Measurements from ENCODE around the gene SMARCA4.
"Not testable (repeated sequence)": the region's sequence is repeated elsewhere in the genome, so short reads cannot be mapped to it uniquely, and the experiment has no call there.

SMARCA4 gene

DNA sequence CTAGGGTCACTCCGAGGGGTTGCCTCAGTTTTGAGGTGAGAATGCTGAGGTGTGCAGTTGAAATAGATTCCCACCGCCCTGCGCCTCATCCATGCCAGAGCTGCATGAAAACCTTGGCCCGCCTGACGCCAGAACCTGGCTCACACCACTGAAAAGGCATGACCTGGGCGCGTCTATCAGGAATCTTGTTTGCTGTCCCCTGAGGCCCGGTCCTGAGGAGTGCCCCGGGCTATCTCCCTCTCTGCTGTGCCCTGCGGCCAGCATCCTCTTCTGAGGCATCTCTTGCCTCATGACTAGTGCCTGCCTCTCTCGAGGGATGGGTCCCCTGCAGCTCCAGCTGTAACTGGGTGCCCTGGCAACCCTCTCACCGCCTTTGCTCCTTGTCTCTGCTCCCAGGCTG, 28.1 kb downstream of the SMARCA4 start:
- no peak for FAIRE-seq
- no peak for TF ChIP-seq CTCF (IDR thresholded peaks at IDR 0.05; ENCODE audit: insufficient read depth, missing control alignments)
- no peak for DNase-seq (ENCODE audit: insufficient read length, low spot score)

- TF ChIP-seq CTCF (IDR thresholded peaks at IDR 0.05; ENCODE audit: insufficient read depth, missing control alignments): no peak
- no peak for FAIRE-seq
- DNase-seq (ENCODE audit: insufficient read length, low spot score): no peak
Measured at GRCh38 chr19:10991076-10991475, 30.2 kb downstream of the SMARCA4 start.

DNA sequence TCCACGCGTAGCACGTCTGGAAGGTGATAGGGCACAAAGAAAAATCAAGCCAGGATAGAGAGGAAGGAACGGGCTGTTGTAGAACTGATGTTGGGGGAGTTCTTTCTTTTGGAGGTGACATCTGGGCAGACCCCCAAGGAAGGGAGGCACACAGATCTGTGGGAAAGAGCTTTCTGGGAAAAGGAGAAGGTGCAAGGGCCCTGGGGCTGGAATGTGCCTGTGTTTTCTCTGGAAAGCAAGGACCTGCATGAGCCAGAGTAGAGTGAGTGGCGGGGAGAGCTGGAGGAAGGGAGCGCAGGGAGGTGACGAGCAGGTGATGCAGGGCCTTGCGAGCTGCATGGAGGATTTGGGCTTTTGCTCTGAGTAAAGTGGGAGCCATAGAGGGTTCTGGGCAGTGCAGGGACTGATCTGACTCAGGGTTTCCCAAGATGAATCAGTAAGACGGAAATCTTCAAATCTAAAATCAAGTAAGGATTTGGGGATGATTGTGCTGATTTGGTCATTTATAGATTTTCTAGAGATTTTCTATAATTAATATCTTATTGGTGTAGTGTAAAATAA, 30.8 kb downstream of the SMARCA4 start:
- DNase-seq (ENCODE audit: insufficient read length, low spot score) (no peak), FAIRE-seq (no peak)
- no peak for TF ChIP-seq CTCF (IDR thresholded peaks at IDR 0.05; ENCODE audit: insufficient read depth, missing control alignments)

GRCh38 chr19:10992174-10992573, 31.3 kb downstream of the SMARCA4 start:
- FAIRE-seq; DNase-seq (ENCODE audit: insufficient read length, low spot score): not testable (repeated sequence)

DNA sequence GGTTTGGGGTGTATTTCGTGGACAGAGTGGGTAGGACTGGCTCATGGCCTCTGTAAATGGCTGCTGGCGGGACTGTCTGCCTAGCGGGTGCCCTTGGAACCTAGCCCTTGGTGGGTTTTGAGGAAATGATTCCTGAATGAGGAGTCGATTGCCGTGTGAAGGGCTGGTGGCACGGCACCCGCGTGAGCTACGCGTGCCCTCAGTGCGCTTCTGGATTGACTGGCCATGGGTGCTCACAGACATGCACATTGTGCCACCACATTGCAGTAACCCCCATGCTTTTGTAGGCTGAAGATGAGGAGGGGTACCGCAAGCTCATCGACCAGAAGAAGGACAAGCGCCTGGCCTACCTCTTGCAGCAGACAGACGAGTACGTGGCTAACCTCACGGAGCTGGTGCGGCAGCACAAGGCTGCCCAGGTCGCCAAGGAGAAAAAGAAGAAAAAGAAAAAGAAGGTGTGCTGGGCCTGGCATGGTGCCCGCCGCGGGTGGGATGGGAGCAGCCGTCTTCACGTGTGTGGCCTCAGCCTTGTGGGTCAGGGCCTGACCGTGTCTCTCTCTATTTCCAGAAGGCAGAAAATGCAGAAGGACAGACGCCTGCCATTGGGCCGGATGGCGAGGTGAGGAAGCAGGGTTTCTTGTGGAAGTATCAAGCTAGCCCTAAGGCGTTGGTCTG, 35.2 kb downstream of the SMARCA4 start:
- no peak for FAIRE-seq
- no peak for DNase-seq (ENCODE audit: insufficient read length, low spot score)
- TF ChIP-seq CTCF (IDR thresholded peaks at IDR 0.05; ENCODE audit: insufficient read depth, missing control alignments): no peak

DNA sequence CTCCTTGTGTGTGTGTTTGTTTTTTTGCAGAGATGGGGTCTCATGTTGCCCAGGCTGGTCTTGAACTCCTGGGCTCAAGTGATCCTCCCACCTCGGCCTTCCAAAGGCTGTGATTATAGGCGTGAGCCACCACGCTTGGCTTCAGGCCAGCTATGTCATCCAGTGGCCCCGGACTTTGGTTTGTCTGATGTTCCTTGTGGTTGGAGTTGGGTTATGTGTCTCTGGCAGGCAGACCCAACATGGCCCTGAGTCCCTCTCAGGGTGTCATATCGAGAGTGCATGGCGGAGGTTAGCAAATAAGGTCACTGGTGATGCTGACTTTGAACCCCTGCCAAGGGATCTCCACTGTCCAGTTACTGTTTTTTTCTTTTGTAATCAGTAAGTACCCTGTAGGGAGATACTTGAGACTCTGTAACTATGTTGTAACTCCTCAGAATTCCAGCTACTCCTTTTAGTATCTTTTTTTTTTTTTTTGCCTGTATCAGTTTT, 37.3 kb downstream of the SMARCA4 start:
- DNase-seq (ENCODE audit: insufficient read length, low spot score) (no peak), FAIRE-seq (no peak)
- TF ChIP-seq CTCF (IDR thresholded peaks at IDR 0.05; ENCODE audit: insufficient read depth, missing control alignments): no peak

DNA sequence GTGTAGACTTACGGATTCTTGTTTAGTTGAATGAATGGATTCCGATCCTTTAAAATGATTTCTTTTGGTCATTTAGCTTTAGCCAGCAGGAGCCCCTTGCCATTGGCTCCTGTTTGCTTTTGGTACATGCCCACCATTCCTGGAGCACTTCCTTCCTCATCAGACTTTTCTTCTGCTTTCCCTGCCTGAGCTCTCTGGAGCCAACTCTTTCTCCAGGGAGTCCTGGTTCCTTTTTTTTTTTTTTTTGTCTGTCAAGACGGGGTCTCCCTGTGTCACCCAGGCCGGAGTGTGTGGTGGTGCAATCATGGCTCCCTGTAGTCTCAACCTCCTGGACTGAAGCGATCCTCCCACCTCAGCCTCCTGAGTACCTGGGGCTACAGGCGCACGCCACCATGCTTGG, 37.8 kb downstream of the SMARCA4 start:
- no peak for TF ChIP-seq CTCF (IDR thresholded peaks at IDR 0.05; ENCODE audit: insufficient read depth, missing control alignments)
- FAIRE-seq (no peak), DNase-seq (ENCODE audit: insufficient read length, low spot score) (no peak)

All from D721Med (cell line).